HG03196 (cell line): ENCODE results near the gene TEKT5.
"Not testable (repeated sequence)": the region's sequence is repeated elsewhere in the genome, so short reads cannot be mapped to it uniquely, and the experiment has no call there.

ENCODE experiments used
- ATAC-seq: cut with Tn5 transposase; IDR thresholded peaks from one replicate; pipeline ENCODE4 v1.9.1; 2021; ENCODE audit not compliant: unreplicated experiment

Gene TEKT5

GRCh38 chr16:10694830-10695229 is at the start of gene TEKT5:
TSS of gene TEKT5 (minus strand) at chr16:10694930. CDS start at chr16:10694873, 57 bp downstream.
- ATAC-seq, result no peak

DNA sequence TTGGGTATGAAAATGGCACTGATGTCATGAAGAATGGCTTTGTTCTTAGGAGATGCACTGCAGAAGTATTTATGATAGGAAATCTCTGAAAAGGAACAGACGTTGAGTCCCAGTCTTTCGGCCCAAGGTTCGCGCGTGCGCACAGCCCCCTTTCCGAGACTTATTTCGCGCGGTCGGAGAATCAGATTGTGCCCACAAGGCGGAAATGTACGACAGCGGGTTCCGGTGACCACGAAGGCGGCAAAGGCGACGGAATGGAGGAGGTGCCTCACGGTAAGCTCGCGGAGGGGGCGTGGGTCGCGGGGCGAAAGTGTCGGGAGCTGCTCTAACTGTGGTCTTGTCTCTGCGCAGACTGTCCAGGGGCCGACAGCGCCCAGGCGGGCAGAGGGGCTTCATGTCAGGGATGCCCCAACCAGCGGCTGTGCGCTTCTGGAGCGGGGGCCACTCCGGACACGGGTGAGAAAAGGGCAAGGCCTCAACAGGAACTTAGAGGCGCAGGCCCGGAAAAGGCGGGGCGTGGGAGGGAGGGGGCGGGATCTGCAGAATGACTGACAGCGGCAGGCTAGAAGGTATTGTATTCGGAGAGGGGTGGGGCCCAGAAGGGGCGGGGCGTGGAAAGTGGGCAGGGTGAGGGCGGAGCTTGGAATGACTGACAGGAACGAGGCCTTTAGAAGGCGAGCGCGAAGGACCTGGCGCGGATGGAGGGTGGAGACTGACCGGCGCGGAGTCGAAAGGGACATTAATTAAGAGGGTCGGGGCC is 49.1 kb upstream of the TEKT5 start, which contains the start of gene NUBP1:
Gene NUBP1 (plus strand): TSS at position 233 of the 760 bp plus-strand sequence. CDS start 22 bp downstream, at position 255.
- peak; percentile 83 for ATAC-seq

GRCh38 chr16:10743227-10743609 is 48.5 kb upstream of the TEKT5 start:
- no peak for ATAC-seq

DNA sequence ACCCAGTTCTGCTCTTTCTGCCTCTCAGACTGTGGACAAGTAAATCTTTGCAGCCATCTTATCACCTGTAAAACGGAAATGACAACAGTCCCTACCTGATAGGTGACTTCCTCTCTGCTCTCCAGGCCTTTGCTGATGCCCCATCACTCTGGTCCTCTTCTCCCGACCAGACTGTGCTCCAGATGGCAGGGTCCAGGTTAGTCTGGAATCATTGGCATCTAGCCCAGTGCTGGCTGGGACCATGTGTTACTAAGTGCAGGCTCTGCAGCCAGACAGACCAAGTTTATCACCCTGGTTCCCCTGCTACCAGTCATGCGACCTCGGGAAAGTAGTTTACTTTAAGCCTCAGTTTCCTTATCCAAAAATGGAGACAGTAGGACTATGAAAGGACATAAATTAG is 47.1 kb upstream of the TEKT5 start:
- ATAC-seq, result no peak

DNA sequence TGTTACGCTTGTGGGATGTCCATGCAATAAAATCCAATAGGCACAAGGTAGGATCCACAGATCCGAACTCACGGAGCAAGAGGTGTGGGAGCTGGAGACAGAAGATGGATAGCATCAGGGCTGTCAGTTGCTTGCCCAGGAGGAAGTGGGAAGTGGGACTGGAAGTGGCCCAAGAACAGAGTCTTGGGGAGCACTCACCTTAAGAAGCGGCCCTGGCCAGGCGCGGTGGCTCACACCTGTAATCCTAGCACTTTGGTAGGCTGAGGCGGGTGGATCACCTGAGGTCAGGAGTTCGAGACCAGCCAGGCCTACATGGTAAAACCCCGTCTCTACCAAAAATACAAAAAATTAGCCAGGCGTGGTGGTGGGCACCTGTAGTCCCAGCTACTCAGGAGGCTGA is 46.5 kb upstream of the TEKT5 start:
- ATAC-seq, result not testable (repeated sequence)

DNA sequence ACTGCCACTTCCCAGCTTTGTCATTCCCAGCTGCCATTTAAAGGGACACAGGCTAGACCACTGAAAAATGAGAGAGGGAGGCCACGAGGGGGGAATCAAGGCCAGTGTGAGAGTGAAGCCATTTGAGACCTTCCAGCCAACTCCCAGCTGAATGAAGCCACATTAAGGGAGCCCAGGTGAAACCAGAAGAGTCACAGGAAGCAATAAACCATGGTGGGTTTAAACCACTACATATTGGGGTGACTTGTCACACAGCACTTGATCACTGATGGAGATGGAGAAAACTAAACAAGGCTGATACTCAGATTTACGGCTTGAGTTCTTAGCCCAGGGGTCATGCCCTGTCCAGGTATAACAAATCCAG is 46.1 kb upstream of the TEKT5 start:
- ATAC-seq, result no peak

GRCh38 chr16:10740000-10740844 is 45.5 kb upstream of the TEKT5 start:
- ATAC-seq, result no peak

DNA sequence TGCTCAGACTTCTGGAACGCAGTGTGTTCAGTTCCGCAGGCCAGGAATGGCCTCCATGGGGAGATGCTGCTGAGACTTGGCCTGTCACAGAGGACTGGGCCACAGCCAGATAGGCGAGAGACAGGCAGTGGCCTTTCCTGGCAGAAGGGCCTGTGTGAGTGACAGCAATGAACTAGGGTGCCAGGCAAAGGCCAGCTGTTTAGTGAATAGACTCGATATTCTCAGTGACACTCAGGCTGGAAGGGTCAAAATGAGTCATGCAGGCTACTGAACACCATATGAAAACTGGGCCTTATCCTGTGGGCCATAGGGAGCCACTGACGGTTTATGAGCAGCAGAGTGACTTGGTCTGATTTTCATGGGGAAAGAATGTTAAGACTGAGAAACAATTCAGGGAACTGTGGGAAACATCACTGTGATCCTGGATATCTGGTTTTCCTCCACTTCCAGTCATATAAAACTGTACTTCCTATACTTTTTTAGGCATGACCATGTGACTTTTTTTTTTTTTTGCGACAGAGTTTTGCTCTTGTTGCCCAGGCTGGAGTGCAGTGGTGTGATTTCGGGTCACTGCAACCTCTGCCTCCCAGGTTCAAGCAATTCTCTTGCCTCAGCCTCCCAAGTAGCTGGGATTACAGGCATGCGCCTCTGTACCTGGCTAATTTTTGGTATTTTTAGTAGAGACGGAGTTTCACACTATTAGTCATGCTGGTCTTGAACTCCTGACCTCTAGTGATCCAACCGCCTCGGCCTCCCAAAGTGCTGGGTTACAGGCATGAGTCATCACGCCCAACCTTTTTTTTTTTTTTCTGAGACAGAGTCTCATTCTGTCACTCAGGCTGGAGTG is 43.7 kb upstream of the TEKT5 start:
- ATAC-seq, result peak; percentile 68

- ATAC-seq, result no peak
Measured at GRCh38 chr16:10737068-10737625, 42.4 kb upstream of the TEKT5 start.

DNA sequence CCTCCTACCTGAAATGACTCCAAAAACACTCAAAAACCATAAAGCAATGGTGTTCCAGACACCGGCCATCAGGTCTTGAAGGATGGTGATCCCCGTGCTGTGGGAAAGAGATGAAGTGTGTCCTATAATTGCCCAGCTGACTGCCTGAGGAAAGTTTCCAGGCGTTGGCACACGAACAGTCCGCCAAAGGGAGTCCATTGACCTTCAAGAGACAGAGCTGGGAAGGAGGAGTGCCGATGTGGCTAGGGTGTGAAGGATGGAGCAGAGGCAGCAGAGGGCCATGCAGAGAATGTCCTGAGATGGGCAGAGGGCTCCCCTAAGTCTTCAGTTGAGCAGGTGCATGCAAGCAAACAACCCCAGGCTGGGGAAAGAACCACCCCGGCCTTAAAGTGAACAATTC is 37.1 kb upstream of the TEKT5 start:
- ATAC-seq, result no peak

- ATAC-seq, result no peak
Measured at GRCh38 chr16:10729104-10730048, 34.6 kb upstream of the TEKT5 start.

GRCh38 chr16:10728003-10728887 is 33.5 kb upstream of the TEKT5 start:
- no peak for ATAC-seq

- no peak for ATAC-seq
Measured at GRCh38 chr16:10708969-10709368, 14.2 kb upstream of the TEKT5 start.

DNA sequence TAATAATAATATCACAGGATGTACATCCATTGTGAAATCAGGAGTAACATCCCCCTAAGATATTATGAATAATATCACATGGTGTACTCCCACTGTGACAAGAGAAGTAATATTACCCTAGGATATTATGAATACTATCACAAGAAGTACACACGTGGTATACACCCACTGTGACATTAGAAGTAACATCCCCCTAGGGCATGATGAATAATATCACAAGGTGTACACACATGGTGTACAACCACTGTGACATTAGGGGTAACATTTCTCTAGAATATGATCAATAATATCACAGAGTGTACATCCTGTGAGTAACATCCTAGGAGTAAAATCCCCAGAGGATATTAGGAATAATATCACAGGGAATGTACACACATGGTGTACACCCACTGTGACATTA is 5.0 kb upstream of the TEKT5 start:
- ATAC-seq, result no peak

DNA sequence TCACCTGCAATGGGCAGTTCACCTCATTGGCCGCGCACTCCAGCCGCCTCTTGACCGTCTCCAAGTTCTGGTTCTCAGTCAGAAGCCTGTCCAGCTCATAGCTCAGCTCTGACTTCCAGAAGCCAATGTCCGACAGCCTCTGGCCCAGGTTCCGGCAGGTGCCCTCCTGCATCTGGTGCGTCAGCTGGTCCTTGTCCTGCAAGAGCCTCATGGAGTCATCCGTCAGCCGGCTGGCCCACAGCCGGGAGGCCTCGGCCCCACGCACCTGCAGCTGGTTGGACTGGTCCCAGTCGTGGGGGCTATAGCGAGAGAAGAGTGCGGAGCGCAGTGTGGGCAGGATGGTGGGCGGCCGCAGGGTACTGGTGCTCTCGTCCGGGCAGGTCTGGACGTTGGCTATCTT is 424 bp downstream of the TEKT5 start:
- ATAC-seq, result no peak

- no peak for ATAC-seq
Measured at GRCh38 chr16:10693889-10694288, 841 bp downstream of the TEKT5 start.

DNA sequence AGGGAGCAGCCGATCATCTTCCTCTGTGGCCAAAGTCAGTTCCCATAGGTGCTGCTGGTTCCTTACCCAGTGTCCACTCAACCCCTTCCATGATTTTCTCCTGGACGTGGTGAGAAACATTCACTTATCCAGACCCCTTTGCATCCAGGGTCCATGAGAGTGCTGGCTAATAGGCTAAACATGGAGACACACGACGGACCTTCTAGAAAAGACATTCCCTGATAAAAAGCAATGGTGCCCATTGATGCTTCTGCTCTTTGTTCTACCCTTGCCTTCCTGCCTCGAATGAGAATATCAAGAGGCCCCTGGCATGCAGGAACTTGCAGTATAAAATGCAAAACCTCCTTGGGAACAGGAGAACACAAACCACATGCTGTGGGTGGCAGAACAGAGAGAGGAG is 2.3 kb downstream of the TEKT5 start:
- no peak for ATAC-seq

GRCh38 chr16:10688726-10689125 is 6.0 kb downstream of the TEKT5 start:
- no peak for ATAC-seq

DNA sequence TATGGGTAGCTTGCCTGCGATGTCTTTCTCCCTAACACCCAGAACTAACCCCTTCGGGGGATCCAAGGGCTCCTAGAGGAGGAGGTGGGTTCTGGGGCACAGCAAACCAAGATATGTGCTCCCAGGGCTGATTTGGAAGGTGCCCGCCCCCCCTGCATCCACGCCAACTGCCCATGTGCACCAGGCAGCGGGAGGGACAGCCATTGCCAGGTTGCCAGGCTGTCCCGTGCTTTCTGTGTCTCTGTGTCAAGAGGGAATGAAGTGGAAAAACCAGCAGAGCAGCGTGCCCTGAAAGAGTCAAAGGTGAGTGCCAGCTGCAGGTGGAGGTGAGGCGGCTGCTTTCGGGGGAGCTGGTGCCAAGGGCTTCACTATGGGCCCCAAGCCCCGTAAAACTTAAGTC is 6.4 kb downstream of the TEKT5 start:
- no peak for ATAC-seq
